Germinal center (tissue), 1 donor: ENCODE measurements around the gene TRPV3.
A peak's percentile ranks its signal among the peaks of the same experiment; 100 is the strongest.
"Not testable (repeated sequence)": the region's sequence is repeated elsewhere in the genome, so short reads cannot be mapped to it uniquely, and the experiment has no call there.

Experiments
- DNase-seq: peaks from one replicate; pipeline ENCODE4 v3.0.0; 2012; ENCODE audit warnings: mixed read lengths, low spot score

The TRPV3 gene

GRCh38 chr17:3573246-3574100 lies 15.9 kb upstream of the TRPV3 start:
- DNase-seq: no peak

GRCh38 chr17:3572231-3572630 lies 14.6 kb upstream of the TRPV3 start:
- no peak for DNase-seq

- peak; percentile 41 for DNase-seq
These were observed 13.7 kb upstream of the TRPV3 start for GRCh38 chr17:3571043-3571900.

GRCh38 chr17:3569534-3570137 lies 12.0 kb upstream of the TRPV3 start:
- no peak for DNase-seq

GRCh38 chr17:3566551-3566950 lies 8.9 kb upstream of the TRPV3 start:
- DNase-seq: no peak

- DNase-seq: no peak
These were observed 7.5 kb upstream of the TRPV3 start for GRCh38 chr17:3565143-3565542.

GRCh38 chr17:3564241-3564640 lies 6.6 kb upstream of the TRPV3 start:
- DNase-seq: not testable (repeated sequence)

GRCh38 chr17:3559270-3559645 lies 1.6 kb upstream of the TRPV3 start:
- DNase-seq: no peak

GRCh38 chr17:3558603-3559269 lies 1.1 kb upstream of the TRPV3 start:
- DNase-seq: peak; percentile 85

- DNase-seq: peak; percentile 66
These were observed 470 bp downstream of the TRPV3 start for GRCh38 chr17:3556916-3557767.

- no peak for DNase-seq
These were observed 1.2 kb downstream of the TRPV3 start for GRCh38 chr17:3556239-3556915.

GRCh38 chr17:3555189-3555796 lies 2.3 kb downstream of the TRPV3 start:
- no peak for DNase-seq

GRCh38 chr17:3554440-3554839 lies 3.2 kb downstream of the TRPV3 start:
- no peak for DNase-seq

GRCh38 chr17:3553419-3554401 lies 3.9 kb downstream of the TRPV3 start:
- no peak for DNase-seq

- DNase-seq: no peak
These were observed 4.7 kb downstream of the TRPV3 start for GRCh38 chr17:3552916-3553315.

GRCh38 chr17:3551189-3551588 lies 6.4 kb downstream of the TRPV3 start:
- DNase-seq: no peak

- no peak for DNase-seq
These were observed 7.9 kb downstream of the TRPV3 start for GRCh38 chr17:3549610-3550162.

- no peak for DNase-seq
These were observed 10.0 kb downstream of the TRPV3 start for GRCh38 chr17:3547628-3548027.

GRCh38 chr17:3546997-3547396 lies 10.6 kb downstream of the TRPV3 start:
- no peak for DNase-seq
